A549 (cell line): ENCODE measurements around the gene ARHGEF6.

Experiments
- BCL3 ChIP-seq: fragments of >200 bp; sonication (Bioruptor Twin); formaldehyde crosslinking; IDR thresholded peaks from 3 replicates; pipeline ENCODE4 v1.6.1; 2016
- CTCF ChIP-seq: fragments of >200 bp; sonication (Bioruptor Twin); formaldehyde crosslinking; IDR thresholded peaks from 3 replicates; pipeline ENCODE4 v1.5.1; 2016
- POLR2A ChIP-seq: IDR thresholded peaks from 2 replicates; pipeline ENCODE4 v1.6.1; 2012; ENCODE audit warnings: mild to moderate bottlenecking, low read length
- RAD21 ChIP-seq, 2 experiments: fragments of >200 bp in 1 of 2; sonication (Bioruptor Twin) in 1 of 2; formaldehyde crosslinking in 1 of 2; IDR thresholded peaks in 1 of 2; conservative IDR thresholded peaks in 1 of 2; 2 replicates in 1 of 2; 3 replicates in 1 of 2; pipeline ENCODE4 v1.6.1; 2012 to 2018; ENCODE audit warnings: inconsistent platforms in 1 of 2
- REST ChIP-seq: fragments of 200-600 bp; sonication (generic); IDR thresholded peaks from 2 replicates; pipeline ENCODE4 v1.6.1; 2016; ENCODE audit warnings: antibody characterized with exemption, mild to moderate bottlenecking, moderate library complexity
- RFX5 ChIP-seq: fragments of 450-650 bp; IDR thresholded peaks from 2 replicates; pipeline ENCODE4 v1.7.1; 2014; ENCODE audit warnings: antibody characterized with exemption, mild to moderate bottlenecking, moderate library complexity
- TF ChIP-seq, protein P1 (sequence below): fragments of 450-650 bp; IDR thresholded peaks from 2 replicates; pipeline ENCODE4 v1.6.1; 2014; ENCODE audit warnings: antibody characterized with exemption

- TF ChIP-seq, protein P1, sequence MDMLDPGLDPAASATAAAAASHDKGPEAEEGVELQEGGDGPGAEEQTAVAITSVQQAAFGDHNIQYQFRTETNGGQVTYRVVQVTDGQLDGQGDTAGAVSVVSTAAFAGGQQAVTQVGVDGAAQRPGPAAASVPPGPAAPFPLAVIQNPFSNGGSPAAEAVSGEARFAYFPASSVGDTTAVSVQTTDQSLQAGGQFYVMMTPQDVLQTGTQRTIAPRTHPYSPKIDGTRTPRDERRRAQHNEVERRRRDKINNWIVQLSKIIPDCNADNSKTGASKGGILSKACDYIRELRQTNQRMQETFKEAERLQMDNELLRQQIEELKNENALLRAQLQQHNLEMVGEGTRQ: no peak
- TF ChIP-seq CTCF: no peak
- no peak for TF ChIP-seq RFX5
- no peak for TF ChIP-seq RAD21 (conservative IDR thresholded peaks at IDR 0.05 in 1 of 2, IDR thresholded peaks at IDR 0.05 in 1 of 2)
- TF ChIP-seq POLR2A: no peak
- no peak for TF ChIP-seq BCL3
- no peak for TF ChIP-seq REST
These were observed 121.6 kb downstream of the ARHGEF6 start for GRCh38 chrX:136659174-136659573.
